Measurements from ENCODE around the gene AGPAT4.

The AGPAT4 gene

DNA sequence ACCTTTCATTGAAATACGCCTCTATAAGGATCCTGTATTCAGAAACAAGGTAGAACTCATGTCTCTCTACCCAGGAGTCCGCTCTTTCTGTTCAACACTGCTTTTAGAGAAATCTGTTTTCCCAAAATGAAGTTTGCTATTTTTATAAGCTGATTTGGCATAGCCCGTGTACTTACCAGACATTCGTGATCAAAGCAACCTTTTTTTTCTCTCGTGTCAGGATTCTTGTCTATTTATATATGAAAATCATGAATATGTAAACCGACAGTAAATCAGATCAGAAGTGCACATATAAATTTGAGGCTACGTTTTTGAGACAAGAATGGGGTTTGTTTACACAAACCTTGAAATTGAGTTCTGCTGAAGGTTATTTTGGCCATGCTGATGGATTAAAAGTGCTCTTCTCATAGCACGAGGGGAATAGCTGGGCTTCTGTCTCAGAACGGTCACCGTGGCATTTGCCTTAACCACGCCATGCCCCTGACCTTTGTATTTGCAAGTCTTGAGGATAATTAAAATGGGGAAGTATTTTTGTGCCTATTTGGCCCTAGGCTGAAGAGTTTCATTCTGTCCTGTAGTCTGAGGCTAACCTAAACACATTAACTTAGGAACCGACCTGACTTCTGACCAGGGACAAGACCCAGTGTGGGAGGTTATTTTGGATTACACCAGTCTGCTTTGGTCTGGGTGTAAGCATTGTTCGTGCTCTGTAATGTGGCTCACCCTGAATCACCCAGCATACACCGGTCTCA lies 163.7 kb downstream of the AGPAT4 start:
- H3K4me3 ChIP-seq (ENCODE audit: low read length), result no peak overlapping the region
- TF ChIP-seq, protein P1, sequence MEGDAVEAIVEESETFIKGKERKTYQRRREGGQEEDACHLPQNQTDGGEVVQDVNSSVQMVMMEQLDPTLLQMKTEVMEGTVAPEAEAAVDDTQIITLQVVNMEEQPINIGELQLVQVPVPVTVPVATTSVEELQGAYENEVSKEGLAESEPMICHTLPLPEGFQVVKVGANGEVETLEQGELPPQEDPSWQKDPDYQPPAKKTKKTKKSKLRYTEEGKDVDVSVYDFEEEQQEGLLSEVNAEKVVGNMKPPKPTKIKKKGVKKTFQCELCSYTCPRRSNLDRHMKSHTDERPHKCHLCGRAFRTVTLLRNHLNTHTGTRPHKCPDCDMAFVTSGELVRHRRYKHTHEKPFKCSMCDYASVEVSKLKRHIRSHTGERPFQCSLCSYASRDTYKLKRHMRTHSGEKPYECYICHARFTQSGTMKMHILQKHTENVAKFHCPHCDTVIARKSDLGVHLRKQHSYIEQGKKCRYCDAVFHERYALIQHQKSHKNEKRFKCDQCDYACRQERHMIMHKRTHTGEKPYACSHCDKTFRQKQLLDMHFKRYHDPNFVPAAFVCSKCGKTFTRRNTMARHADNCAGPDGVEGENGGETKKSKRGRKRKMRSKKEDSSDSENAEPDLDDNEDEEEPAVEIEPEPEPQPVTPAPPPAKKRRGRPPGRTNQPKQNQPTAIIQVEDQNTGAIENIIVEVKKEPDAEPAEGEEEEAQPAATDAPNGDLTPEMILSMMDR (IDR thresholded peaks at IDR 0.05; ENCODE audit: insufficient read depth, low read depth, low read length, missing control alignments), result no peak
- DNase-seq (ENCODE audit: low read depth), result no peak

DNA sequence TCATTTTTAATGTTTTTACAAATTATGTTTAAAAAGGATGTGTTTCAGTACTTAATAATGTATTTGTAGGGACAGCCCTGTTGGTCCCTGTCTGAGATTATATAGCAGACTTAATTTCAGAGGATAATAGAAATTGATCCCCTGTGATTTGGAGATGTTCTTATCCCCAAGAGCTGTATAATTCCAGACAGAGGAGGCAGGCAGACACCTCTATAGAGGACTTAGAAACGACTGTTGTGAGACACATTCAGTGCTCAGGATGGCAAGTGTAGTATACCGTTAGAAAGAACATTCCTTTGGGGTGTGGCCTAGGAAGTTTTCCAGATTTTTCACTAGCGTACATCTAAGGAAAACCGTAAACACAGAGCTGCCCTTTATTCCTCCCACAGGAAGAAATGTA lies 164.5 kb downstream of the AGPAT4 start:
- H3K4me3 ChIP-seq (ENCODE audit: low read length), result no peak overlapping the region
- DNase-seq (ENCODE audit: low read depth), result no peak
- TF ChIP-seq, protein P1 (IDR thresholded peaks at IDR 0.05; ENCODE audit: insufficient read depth, low read depth, low read length, missing control alignments), result no peak

DNA sequence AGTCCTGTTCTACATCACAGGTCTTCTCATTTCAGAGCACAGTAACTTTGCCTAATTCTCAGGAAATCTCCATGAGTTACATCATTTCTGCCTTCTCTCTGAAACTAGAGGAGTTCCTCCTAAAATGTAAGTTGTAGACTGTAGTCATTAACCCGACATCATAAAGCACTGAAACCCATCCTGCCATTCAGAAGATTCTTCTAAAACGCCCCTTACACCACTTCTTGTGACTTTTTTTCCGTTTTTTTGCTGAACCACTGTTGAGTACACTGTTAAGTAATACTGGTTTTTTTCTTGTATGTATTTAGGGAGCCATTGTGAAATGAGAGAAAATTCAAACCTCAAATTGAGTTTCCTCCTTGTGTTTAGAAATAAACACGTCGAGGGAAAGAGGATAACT lies 164.9 kb downstream of the AGPAT4 start:
- DNase-seq (ENCODE audit: low read depth), result no peak
- TF ChIP-seq, protein P1 (IDR thresholded peaks at IDR 0.05; ENCODE audit: insufficient read depth, low read depth, low read length, missing control alignments), result no peak

DNA sequence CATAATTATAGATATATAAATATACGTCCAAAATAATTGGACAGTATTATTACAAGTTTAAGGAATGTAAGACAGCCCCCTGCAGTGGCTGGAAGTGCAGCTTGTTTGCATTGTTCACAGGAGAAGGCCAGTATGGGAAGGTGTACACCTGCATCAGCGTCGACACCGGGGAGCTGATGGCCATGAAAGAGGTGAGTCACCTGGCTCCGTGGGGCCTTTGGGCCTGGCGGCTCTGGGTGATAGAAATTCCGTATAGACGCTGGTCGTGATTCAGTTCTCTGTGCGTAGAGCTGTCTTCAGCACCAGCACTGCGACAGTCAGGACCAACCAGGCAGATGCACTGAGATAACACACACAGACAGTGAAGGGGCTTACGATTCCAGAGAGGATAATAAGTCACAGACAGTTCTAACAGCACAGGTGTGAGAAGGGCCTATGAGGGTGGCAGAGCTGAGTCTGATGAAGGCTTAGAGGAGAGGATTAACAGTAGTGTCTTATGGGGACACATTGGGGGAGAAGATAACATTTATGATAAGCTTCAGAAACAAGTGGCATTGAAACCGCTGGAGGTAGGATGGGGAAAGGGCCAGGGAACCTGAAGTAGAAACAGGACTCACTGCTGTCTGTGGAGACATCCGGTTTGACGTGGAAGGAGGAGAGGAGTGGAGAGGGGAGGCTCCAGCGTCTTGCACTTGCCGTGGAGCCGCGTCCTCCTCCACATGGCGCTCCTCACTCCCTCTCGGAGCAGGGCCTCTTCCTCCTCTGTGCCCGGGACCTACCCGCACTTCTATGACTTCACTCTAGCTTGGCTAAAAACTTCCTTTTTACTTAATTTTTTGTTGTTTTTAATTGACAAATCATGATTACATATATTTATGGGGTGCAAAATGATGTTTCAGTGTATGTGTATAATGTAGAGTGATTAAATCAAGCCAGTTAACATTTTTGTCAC lies 165.8 kb downstream of the AGPAT4 start:
- DNase-seq (ENCODE audit: low read depth), result no peak
- TF ChIP-seq, protein P1 (IDR thresholded peaks at IDR 0.05; ENCODE audit: insufficient read depth, low read depth, low read length, missing control alignments), result no peak
- no peak overlapping the region for H3K4me3 ChIP-seq (ENCODE audit: low read length)

More for the DNA sequence above, 164.9 kb downstream of the AGPAT4 start:
- H3K4me3 ChIP-seq (ENCODE audit: low read length), result no peak overlapping the region

DNA sequence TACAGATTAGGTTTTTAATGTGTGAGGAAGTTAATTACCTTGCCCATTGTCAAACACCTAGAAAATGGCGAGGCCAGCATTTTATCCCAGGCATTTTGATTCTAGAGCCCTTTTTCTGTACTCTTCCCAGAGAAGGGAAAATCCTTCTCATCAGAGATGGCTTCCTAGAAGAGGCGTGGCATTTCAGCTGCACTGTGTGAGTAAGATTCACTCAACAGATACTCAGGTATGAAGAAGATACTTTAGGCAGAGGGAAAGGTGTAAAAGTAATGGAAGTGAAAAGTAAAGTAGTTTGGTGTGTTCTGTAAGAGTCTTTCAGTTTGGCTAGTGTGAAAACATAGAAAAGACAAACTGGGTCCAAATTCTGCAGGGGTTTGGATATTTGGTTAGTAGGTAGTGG lies 168.5 kb downstream of the AGPAT4 start:
- H3K4me3 ChIP-seq (ENCODE audit: low read length), result no peak overlapping the region
- DNase-seq (ENCODE audit: low read depth), result peak; percentile 69
- TF ChIP-seq, protein P1 (IDR thresholded peaks at IDR 0.05; ENCODE audit: insufficient read depth, low read depth, low read length, missing control alignments), result no peak

DNA sequence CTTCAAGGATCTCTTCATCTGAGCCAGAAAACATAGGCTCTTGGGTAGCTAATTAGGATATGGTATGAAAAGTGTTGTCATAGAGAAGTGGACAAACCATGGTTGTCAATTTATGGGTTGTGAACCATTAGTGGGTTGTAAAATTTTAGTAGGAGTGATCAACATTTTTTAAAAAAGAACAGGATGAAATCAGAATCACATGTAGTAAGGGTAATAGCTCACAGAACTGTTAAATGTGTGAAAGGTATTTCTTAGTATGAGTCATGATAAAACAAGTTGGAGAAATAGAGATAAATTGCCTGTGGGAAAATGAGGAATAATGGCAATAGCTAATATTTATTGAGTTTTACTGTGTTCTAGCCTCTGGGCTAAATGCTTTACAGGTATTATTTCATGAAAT lies 168.9 kb downstream of the AGPAT4 start:
- TF ChIP-seq, protein P1 (IDR thresholded peaks at IDR 0.05; ENCODE audit: insufficient read depth, low read depth, low read length, missing control alignments), result no peak
- peak; percentile 43 for DNase-seq (ENCODE audit: low read depth)
- H3K4me3 ChIP-seq (ENCODE audit: low read length), result no peak overlapping the region
